OCI-LY7 (cell line): Measurements from ENCODE around the gene ZNRF4. TPM values are rescaled to one million over a fixed set of nuclear protein-coding genes. Genes with fewer than 3 reads are reported as not detected.

ENCODE experiments used
- BruUV-seq: library from RNA; stranded (reverse); fragments of 400-500 nt; replicated peaks from 2 replicates; lab custom pipeline; 2021; lab: Mats Ljungman, UMichigan
- CTCF ChIA-PET: fragments of 300-600 bp; sonication (Branson Sonifier 250); formaldehyde crosslinking; loops from one replicate; lab custom pipeline; 2022; ENCODE audit warnings: antibody characterized with exemption; ENCODE audit not compliant: unreplicated experiment; lab: Charles Lee
- POLR2A ChIA-PET: fragments of 300-600 bp; sonication (Branson Sonifier 250); formaldehyde crosslinking; loops from one replicate; lab custom pipeline; 2022; ENCODE audit warnings: antibody characterized with exemption; lab: Charles Lee
- DNase-seq: peaks from one replicate; pipeline ENCODE4 v3.0.0-alpha.2; 2015; ENCODE audit warnings: low spot score
- H2AFZ ChIP-seq: fragments of 200-600 bp; sonication (generic), shearing (Covaris generic); 2 replicates; pipeline ENCODE4 v1.6.1; 2014; ENCODE audit warnings: mild to moderate bottlenecking, antibody characterized with exemption, low read length, moderate library complexity
- H3K27ac ChIP-seq: fragments of 200-600 bp; sonication (generic); 2 replicates; pipeline ENCODE4 v1.5.1; 2014; ENCODE audit warnings: mixed run types, low read depth, mild to moderate bottlenecking, moderate library complexity, low read length, inconsistent platforms; ENCODE audit not compliant: poor library complexity, severe bottlenecking
- H3K36me3 ChIP-seq: fragments of 200-600 bp; sonication (generic); 2 replicates; pipeline ENCODE4 v1.6.1; 2014; ENCODE audit warnings: mild to moderate bottlenecking, antibody characterized with exemption, low read length, moderate library complexity, mixed read lengths; ENCODE audit not compliant: insufficient read depth
- H3K4me1 ChIP-seq: fragments of 200-600 bp; sonication (generic); 2 replicates; pipeline ENCODE4 v1.5.1; 2014; ENCODE audit warnings: mild to moderate bottlenecking, low read length; ENCODE audit not compliant: insufficient read depth, poor library complexity, severe bottlenecking
- H3K4me2 ChIP-seq: fragments of 200-600 bp; sonication (generic); 2 replicates; pipeline ENCODE4 v1.6.1; 2014; ENCODE audit warnings: mild to moderate bottlenecking, low read length
- H3K4me3 ChIP-seq: fragments of 200-600 bp; sonication (generic); 2 replicates; pipeline ENCODE4 v1.5.1; 2014; ENCODE audit warnings: mild to moderate bottlenecking, low read depth, low read length; ENCODE audit not compliant: poor library complexity, severe bottlenecking
- H3K79me2 ChIP-seq: fragments of 200-600 bp; sonication (generic); 2 replicates; pipeline ENCODE4 v1.6.1; 2016; ENCODE audit warnings: low read depth, mild to moderate bottlenecking, low read length, moderate library complexity, mixed read lengths; ENCODE audit not compliant: insufficient read depth
- H3K9me2 ChIP-seq: fragments of 200-600 bp; sonication (generic); 2 replicates; pipeline ENCODE4 v1.6.1; 2016; ENCODE audit warnings: mild to moderate bottlenecking, low read length, mixed read lengths; ENCODE audit not compliant: insufficient read depth
- H3K9me3 ChIP-seq: fragments of 200-600 bp; sonication (generic); 2 replicates; pipeline ENCODE4 v1.6.1; 2014; ENCODE audit warnings: mild to moderate bottlenecking, mixed run types, low read length, mixed read lengths
- H4K20me1 ChIP-seq: fragments of 200-600 bp; sonication (generic); 2 replicates; pipeline ENCODE4 v1.6.1; 2014; ENCODE audit warnings: mild to moderate bottlenecking, antibody characterized with exemption, low read length, moderate library complexity, mixed read lengths; ENCODE audit not compliant: insufficient read depth
- CTCF ChIP-seq: fragments of 200-600 bp; sonication (generic); conservative IDR thresholded peaks from 2 replicates; pipeline ENCODE4 v1.5.1; 2014; ENCODE audit warnings: mild to moderate bottlenecking, antibody characterized with exemption, low read length, moderate library complexity, mixed read lengths
- EZH2phosphoT487 ChIP-seq: fragments of 200-600 bp; sonication (generic); IDR thresholded peaks from 2 replicates; pipeline ENCODE4 v1.6.1; 2018; ENCODE audit warnings: low read depth, borderline replicate concordance, mild to moderate bottlenecking, mixed run types, antibody characterized with exemption, low read length, moderate library complexity, mixed read lengths
- intact Hi-C: fragments of 100-400 bp; cut with micrococcal nuclease; formaldehyde crosslinking; loops from one replicate; pipeline ENCODE4 v1.10.0; 2022; ENCODE audit not compliant: unreplicated experiment
- total RNA-seq, 2 experiments: library from RNA; depleted of rRNA in 1 of 2; stranded (reverse); fragments of >200 nt in 1 of 2; shearing (Covaris generic) in 1 of 2; gene quantifications; 2 replicates each; pipeline ENCODE4 v1.2.3, GENCODE V29; 2014 to 2022

The ZNRF4 gene
- total RNA-seq, 2 experiments from 2014 or later = not detected

GRCh38 chr19:5473646-5474045 lies 18.4 kb downstream of the ZNRF4 start:
- TF ChIP-seq CTCF = no peak
- no peak for TF ChIP-seq EZH2phosphoT487
- Histone ChIP-seq H3K4me1 (no peaks in the 10 kb centered on the region), H3K9me2 (no peaks in the 10 kb centered on the region), H4K20me1 (no peaks in the 10 kb centered on the region), H3K36me3 (no peaks in the 10 kb centered on the region), H3K4me2 (no peak overlapping the region), H2AFZ (no peak overlapping the region), H3K27ac (no peak overlapping the region), H3K9me3 (no peaks in the 10 kb centered on the region), H3K79me2 (no peaks in the 10 kb centered on the region), H3K4me3 (no peak overlapping the region)
- intact Hi-C loops = no loop called here
- no peak for DNase-seq
- BruUV-seq = no TSS peak
- POLR2A ChIA-PET = no interaction called here
- CTCF ChIA-PET = no interaction called here

DNA sequence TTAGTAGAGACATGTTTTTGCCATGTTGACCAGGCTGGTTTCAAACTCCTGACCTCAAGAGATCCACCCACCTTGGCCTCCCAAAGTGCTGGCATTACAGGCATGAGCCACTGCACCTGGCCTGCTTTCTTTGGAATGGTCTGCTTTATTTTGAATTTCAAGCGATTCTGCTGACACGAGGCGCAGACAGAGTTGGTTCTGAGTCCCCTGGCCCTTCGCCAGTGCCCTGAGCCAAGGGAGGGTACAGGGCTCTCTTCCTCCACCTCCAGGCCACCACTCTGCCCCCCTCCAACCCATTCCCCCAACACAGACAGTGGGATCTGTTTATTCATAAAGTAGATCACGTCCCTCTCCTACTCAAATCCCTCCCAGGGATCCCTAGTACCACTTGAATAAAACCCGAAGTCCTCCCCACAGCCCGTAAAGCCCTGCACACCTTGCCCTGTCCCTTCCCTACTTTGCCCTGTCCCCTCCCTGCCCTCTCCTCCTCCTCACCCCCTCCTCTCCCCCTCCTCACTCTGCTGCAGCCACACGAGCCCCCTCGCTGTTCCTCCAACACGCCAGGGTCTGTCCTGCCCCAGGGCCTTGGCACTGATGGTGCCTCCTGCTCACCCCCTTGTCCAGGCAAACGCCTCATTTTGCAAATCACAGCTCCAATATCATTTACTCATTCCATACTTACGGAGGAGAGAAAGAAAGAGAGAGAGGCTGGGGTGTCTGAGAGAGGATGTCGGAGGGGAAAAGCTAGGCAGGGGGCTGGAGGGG lies 22.4 kb downstream of the ZNRF4 start:
- Histone ChIP-seq H4K20me1 (no peaks in the 10 kb centered on the region), H3K27ac (no peak overlapping the region), H3K4me3 (no peak overlapping the region), H3K36me3 (no peaks in the 10 kb centered on the region), H3K79me2 (no peaks in the 10 kb centered on the region), H3K9me2 (no peaks in the 10 kb centered on the region), H3K4me1 (no peaks in the 10 kb centered on the region), H3K9me3 (0 out of 2 replicates have a peak, but pooled peaks cover 3% of the 10 kb centered on the region), H2AFZ (no peak overlapping the region), H3K4me2 (no peak overlapping the region)
- no peak for DNase-seq
- no peak for TF ChIP-seq EZH2phosphoT487
- TF ChIP-seq CTCF = no peak
- POLR2A ChIA-PET = no interaction called here
- intact Hi-C loops = no loop called here
- no TSS peak for BruUV-seq
- CTCF ChIA-PET = no interaction called here

DNA sequence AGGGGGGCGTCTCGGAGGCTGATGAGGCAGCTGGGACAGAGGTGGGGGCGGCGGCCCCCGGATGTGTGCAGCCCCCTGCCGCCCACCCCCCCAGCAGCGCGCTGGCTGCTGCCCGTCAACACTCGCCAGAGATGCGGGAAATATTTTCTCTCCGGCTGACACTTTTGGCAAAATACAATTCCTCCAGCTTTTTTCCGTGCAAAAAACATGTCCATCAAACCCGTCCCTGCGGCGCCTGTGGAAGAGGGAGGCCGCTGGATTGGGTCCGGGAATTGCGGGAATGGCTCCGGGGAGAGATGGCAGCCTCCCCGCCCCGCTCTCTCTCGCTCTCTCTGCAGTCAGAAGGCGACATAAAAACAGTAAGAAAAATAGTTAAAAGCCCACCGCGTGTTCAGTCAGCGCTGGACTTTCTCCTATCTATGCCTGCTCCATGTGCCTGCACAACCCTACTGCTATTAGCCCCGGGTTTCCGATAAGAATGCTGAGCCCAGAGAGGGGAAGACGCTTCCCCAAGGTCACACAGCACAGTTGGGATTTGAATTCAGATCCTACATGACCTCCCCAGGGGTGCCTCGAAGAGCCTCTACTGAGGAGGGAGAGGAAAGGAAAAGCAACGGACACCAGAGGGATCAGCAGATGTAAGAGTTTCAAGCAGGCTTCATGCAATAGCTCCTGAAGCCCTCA lies 23.2 kb downstream of the ZNRF4 start:
- ChIA-PET CTCF (no interaction called here), POLR2A (no interaction called here)
- no TSS peak for BruUV-seq
- Histone ChIP-seq H3K4me1 (no peaks in the 10 kb centered on the region), H3K9me2 (no peaks in the 10 kb centered on the region), H3K79me2 (no peaks in the 10 kb centered on the region), H3K27ac (no peak overlapping the region), H4K20me1 (no peaks in the 10 kb centered on the region), H3K36me3 (no peaks in the 10 kb centered on the region), H3K4me3 (no peak overlapping the region), H2AFZ (no peak overlapping the region), H3K9me3 (0 out of 2 replicates have a peak, but pooled peaks cover 3% of the 10 kb centered on the region), H3K4me2 (no peak overlapping the region)
- no peak for DNase-seq
- TF ChIP-seq CTCF (no peak), EZH2phosphoT487 (no peak)
- intact Hi-C loops = no loop called here
